ENCODE measurements around the gene ACOD1. TPM values are rescaled to one million over a fixed set of nuclear protein-coding genes. Genes with fewer than 3 reads are reported as not detected.
"Not testable (repeated sequence)": the region's sequence is repeated elsewhere in the genome, so short reads cannot be mapped to it uniquely, and the experiment has no call there.

The ACOD1 gene
- total RNA-seq, 2 donors from 2014 or later = not detected

DNA sequence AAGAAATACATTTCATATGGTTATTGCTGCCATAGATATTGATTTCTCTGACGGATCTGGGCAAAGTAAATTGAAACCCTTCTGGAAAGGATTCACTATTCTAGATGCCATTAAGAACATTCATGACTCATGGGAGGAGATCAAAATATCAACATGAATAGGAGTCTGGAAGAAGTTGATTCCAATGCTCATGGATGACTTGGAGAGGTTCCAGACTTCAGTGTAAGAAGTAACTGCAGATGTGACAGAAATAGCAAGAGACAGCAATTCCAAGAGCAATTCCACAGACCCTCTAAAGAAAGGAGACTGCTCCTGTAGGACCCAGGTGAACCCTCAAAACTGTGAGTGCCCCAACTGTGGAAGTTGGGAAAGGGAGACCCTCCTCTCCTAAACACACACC is 31.2 kb upstream of the ACOD1 start:
- DNase-seq (ENCODE audit: low spot score) = no peak
- TF ChIP-seq, protein P1, sequence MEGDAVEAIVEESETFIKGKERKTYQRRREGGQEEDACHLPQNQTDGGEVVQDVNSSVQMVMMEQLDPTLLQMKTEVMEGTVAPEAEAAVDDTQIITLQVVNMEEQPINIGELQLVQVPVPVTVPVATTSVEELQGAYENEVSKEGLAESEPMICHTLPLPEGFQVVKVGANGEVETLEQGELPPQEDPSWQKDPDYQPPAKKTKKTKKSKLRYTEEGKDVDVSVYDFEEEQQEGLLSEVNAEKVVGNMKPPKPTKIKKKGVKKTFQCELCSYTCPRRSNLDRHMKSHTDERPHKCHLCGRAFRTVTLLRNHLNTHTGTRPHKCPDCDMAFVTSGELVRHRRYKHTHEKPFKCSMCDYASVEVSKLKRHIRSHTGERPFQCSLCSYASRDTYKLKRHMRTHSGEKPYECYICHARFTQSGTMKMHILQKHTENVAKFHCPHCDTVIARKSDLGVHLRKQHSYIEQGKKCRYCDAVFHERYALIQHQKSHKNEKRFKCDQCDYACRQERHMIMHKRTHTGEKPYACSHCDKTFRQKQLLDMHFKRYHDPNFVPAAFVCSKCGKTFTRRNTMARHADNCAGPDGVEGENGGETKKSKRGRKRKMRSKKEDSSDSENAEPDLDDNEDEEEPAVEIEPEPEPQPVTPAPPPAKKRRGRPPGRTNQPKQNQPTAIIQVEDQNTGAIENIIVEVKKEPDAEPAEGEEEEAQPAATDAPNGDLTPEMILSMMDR (IDR thresholded peaks at IDR 0.05) = no peak

GRCh38 chr13:76917755-76918481 is 30.4 kb upstream of the ACOD1 start:
- not testable (repeated sequence) for H3K27ac ChIP-seq; H3K36me3 ChIP-seq; DNase-seq (ENCODE audit: low spot score); H3K4me3 ChIP-seq; H3K4me1 ChIP-seq; H3K27me3 ChIP-seq; H3K9me3 ChIP-seq

More for the DNA sequence above, 31.2 kb upstream of the ACOD1 start:
- Histone ChIP-seq H3K4me3 (no peak overlapping the region), H3K4me1 (no peaks in the 10 kb centered on the region), H3K36me3 (no peaks in the 10 kb centered on the region), H3K9me3 (no peaks in the 10 kb centered on the region), H3K27ac (no peak overlapping the region), H3K27me3 (no peaks in the 10 kb centered on the region)

GRCh38 chr13:76921516-76921915 is 26.8 kb upstream of the ACOD1 start:
- H3K27ac ChIP-seq = no peak overlapping the region
- no peaks in the 10 kb centered on the region for H3K36me3 ChIP-seq
- no peaks in the 10 kb centered on the region for H3K9me3 ChIP-seq
- H3K27me3 ChIP-seq = no peaks in the 10 kb centered on the region
- no peak overlapping the region for H3K4me3 ChIP-seq
- H3K4me1 ChIP-seq = no peaks in the 10 kb centered on the region
- no peak for DNase-seq (ENCODE audit: low spot score)
- TF ChIP-seq, protein P1 (IDR thresholded peaks at IDR 0.05) = no peak

DNA sequence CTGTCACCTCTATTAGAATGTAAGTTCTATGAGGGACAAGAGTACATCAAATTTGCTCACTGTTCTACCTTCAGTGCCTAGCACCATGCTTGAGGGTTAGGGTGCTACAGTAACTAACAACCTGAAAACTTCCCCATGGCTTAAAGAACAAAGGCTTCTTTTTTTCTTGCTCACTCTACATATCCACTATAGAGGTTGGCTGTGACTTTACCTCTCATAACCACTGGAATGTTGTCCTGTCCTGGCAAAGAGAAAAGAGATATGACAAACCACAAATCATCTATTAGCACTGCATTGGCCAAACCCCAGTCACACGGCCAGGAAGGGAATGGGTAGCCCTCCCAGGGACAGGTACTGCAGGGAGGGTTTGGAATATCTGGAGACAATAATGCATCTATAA is 23.2 kb upstream of the ACOD1 start:
- H3K9me3 ChIP-seq = no peaks in the 10 kb centered on the region
- no peaks in the 10 kb centered on the region for H3K27me3 ChIP-seq
- H3K4me1 ChIP-seq = no peaks in the 10 kb centered on the region
- TF ChIP-seq, protein P1 (IDR thresholded peaks at IDR 0.05) = no peak
- no peaks in the 10 kb centered on the region for H3K36me3 ChIP-seq
- DNase-seq (ENCODE audit: low spot score) = no peak
- no peak overlapping the region for H3K27ac ChIP-seq
- H3K4me3 ChIP-seq = no peak overlapping the region

- TF ChIP-seq, protein P1 (IDR thresholded peaks at IDR 0.05) = no peak
Observed at GRCh38 chr13:76927955-76928354, 20.4 kb upstream of the ACOD1 start.

DNA sequence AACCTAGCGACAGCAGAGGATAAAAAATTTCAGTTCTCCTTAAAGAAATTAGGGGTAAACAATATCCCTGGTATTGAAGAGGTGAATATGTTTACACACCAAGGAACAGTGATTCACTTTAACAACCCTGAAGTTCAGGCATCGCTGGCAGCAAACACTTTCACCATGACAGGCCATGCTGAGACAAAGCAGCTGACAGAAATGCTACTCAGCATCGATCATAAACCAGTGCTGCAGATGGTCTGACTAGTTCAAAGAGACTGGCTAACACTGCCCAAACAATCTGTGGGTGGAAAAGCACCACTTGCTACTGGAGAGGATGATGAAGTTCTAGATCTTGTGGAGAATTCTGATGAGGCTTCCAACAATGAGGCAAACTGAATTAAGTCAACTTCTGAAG is 19.9 kb upstream of the ACOD1 start:
- H3K4me3 ChIP-seq = no peak overlapping the region
- no peaks in the 10 kb centered on the region for H3K36me3 ChIP-seq
- H3K4me1 ChIP-seq = no peaks in the 10 kb centered on the region
- H3K27me3 ChIP-seq = no peaks in the 10 kb centered on the region
- TF ChIP-seq, protein P1 (IDR thresholded peaks at IDR 0.05) = no peak
- no peak overlapping the region for H3K27ac ChIP-seq
- H3K9me3 ChIP-seq = peaks cover 0 to 14% of the 10 kb centered on the region in 2 donors
- no peak for DNase-seq (ENCODE audit: low spot score)

More at GRCh38 chr13:76927955-76928354, 20.4 kb upstream of the ACOD1 start:
- Histone ChIP-seq H3K9me3 (peaks cover 0 to 14% of the 10 kb centered on the region in 2 donors), H3K27ac (no peak overlapping the region), H3K4me3 (no peak overlapping the region), H3K27me3 (no peaks in the 10 kb centered on the region), H3K4me1 (no peaks in the 10 kb centered on the region), H3K36me3 (no peaks in the 10 kb centered on the region)
- DNase-seq (ENCODE audit: low spot score) = no peak
